ENCODE data around the gene MIER1.
"Not testable (repeated sequence)": the region's sequence is repeated elsewhere in the genome, so short reads cannot be mapped to it uniquely, and the experiment has no call there.

Gene MIER1

GRCh38 chr1:66978201-66978600 is 53.4 kb downstream of the MIER1 start:
- Histone ChIP-seq H3K4me3 (ENCODE audit: low read length) (no peak overlapping the region), H3K36me3 (replicated peaks; ENCODE audit: insufficient read depth, low read length) (peaks cover 17% of the 10 kb centered on the region), H3K9me2 (replicated peaks; ENCODE audit: insufficient read depth, low read length) (no peaks in the 10 kb centered on the region), H3K9me3 (replicated peaks; ENCODE audit: insufficient read depth, low read length) (no peaks in the 10 kb centered on the region), H3K4me1 (ENCODE audit: low read length) (peaks cover 20% of the 10 kb centered on the region), H4K20me1 (ENCODE audit: insufficient read depth, low read length) (no peaks in the 10 kb centered on the region), H2AFZ (ENCODE audit: low read length) (no peak overlapping the region), H3K27ac (ENCODE audit: low read length) (no peak overlapping the region), H3K79me2 (ENCODE audit: low read length) (peaks cover 39% of the 10 kb centered on the region; the same call in 1 of the 2 replicates), H3K27me3 (replicated peaks; ENCODE audit: insufficient read depth, low read length) (no peaks in the 10 kb centered on the region), H3F3A (ENCODE audit: insufficient read depth, low read length) (peaks cover 22% of the 10 kb centered on the region), H3K9ac (ENCODE audit: low read length) (no peak overlapping the region), H3K4me2 (ENCODE audit: low read depth, low read length) (no peak overlapping the region)
- TF ChIP-seq EZH2phosphoT487 (IDR thresholded peaks at IDR 0.05; ENCODE audit: low read length), result no peak
- no peak for TF ChIP-seq EZH2 (optimal IDR thresholded peaks at IDR 0.05; ENCODE audit: low read depth, low read length)
- no peak for TF ChIP-seq CTCF (IDR thresholded peaks at IDR 0.05; ENCODE audit: low read length)
- DNase-seq, result no peak

- H2AFZ ChIP-seq (ENCODE audit: low read length); H3K27ac ChIP-seq (ENCODE audit: low read length); H3K9me3 ChIP-seq (replicated peaks; ENCODE audit: insufficient read depth, low read length); H4K20me1 ChIP-seq (ENCODE audit: insufficient read depth, low read length); H3K4me2 ChIP-seq (ENCODE audit: low read depth, low read length); H3K9me2 ChIP-seq (replicated peaks; ENCODE audit: insufficient read depth, low read length); H3K4me3 ChIP-seq (ENCODE audit: low read length); H3K9ac ChIP-seq (ENCODE audit: low read length); DNase-seq; H3K27me3 ChIP-seq (replicated peaks; ENCODE audit: insufficient read depth, low read length): not testable (repeated sequence)
- Histone ChIP-seq H3K4me1 (ENCODE audit: low read length) (peaks cover 26% of the 10 kb centered on the region), H3F3A (ENCODE audit: insufficient read depth, low read length) (peaks cover 31% of the 10 kb centered on the region), H3K36me3 (replicated peaks; ENCODE audit: insufficient read depth, low read length) (peaks cover 20% of the 10 kb centered on the region), H3K79me2 (ENCODE audit: low read length) (peaks cover 35% of the 10 kb centered on the region; the same call in 1 of the 2 replicates)
Observed at GRCh38 chr1:66979621-66980020, 54.8 kb downstream of the MIER1 start.

DNA sequence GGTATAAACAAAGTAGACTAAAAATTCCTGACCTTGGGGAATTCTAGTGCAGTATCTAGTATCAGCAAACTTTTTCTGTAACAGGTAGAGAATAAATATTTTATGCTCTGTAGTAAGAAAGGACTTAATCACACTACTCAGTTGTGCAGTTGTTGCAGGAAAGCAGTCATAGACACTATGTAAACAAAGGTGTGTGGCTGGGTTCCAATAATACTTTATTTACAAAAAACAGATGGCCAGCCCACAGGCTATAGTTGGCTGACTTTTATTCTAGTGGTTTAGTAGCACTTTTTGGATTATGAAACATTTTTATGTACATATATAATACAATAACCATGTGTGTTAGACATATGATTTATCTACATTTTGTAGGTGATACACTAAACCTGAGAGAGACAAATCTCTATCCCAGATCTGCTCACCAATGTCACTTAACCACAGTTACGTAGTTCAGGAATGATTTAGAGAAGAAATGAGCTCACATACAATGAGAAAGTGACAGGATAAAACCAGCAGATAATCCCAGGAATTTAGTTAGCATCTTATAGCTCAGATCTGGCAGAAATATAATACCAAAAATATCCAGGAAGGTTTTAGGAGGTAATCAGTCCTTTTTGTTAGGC is 56.1 kb downstream of the MIER1 start:
- peak overlapping the region; percentile 45; the same call in 1 of the 2 replicates for H3K4me2 ChIP-seq (ENCODE audit: low read depth, low read length)
- peaks cover 31% of the 10 kb centered on the region for H3F3A ChIP-seq (ENCODE audit: insufficient read depth, low read length)
- H4K20me1 ChIP-seq (ENCODE audit: insufficient read depth, low read length), result no peaks in the 10 kb centered on the region
- no peak overlapping the region for H3K4me3 ChIP-seq (ENCODE audit: low read length)
- H3K9me2 ChIP-seq (replicated peaks; ENCODE audit: insufficient read depth, low read length), result no peaks in the 10 kb centered on the region
- H3K9me3 ChIP-seq (replicated peaks; ENCODE audit: insufficient read depth, low read length), result no peaks in the 10 kb centered on the region
- no peaks in the 10 kb centered on the region for H3K27me3 ChIP-seq (replicated peaks; ENCODE audit: insufficient read depth, low read length)
- H3K27ac ChIP-seq (ENCODE audit: low read length), result no peak overlapping the region
- no peak for DNase-seq
- no peak overlapping the region for H2AFZ ChIP-seq (ENCODE audit: low read length)
- peaks cover 18% of the 10 kb centered on the region for H3K36me3 ChIP-seq (replicated peaks; ENCODE audit: insufficient read depth, low read length)
- peaks cover 26% of the 10 kb centered on the region for H3K4me1 ChIP-seq (ENCODE audit: low read length)
- H3K9ac ChIP-seq (ENCODE audit: low read length), result no peak overlapping the region
- no peak for TF ChIP-seq EZH2 (optimal IDR thresholded peaks at IDR 0.05; ENCODE audit: low read depth, low read length)
- no peak for TF ChIP-seq EZH2phosphoT487 (IDR thresholded peaks at IDR 0.05; ENCODE audit: low read length)
- TF ChIP-seq CTCF (IDR thresholded peaks at IDR 0.05; ENCODE audit: low read length), result no peak
- H3K79me2 ChIP-seq (ENCODE audit: low read length), result peaks cover 35% of the 10 kb centered on the region; the same call in 1 of the 2 replicates

DNA sequence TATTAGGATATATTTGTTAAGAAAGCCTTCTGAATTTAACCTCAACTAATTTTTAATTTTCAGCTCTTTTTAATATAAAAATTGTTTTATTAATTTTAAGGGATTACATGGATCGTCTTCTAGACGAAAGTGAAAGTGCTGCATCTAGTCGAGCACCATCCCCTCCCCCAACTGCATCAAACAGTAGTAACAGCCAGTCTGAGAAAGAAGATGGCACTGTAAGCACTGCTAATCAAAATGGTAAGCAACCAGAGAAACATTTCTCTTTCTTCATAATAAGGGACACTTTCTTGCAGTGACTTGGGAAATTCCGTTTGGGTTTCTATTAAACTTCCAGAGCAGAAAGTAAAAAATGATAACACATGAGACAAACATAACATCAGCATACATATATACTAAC is 56.9 kb downstream of the MIER1 start:
- no peak overlapping the region for H3K4me3 ChIP-seq (ENCODE audit: low read length)

More for the DNA sequence above, 56.9 kb downstream of the MIER1 start:
- Histone ChIP-seq H3F3A (ENCODE audit: insufficient read depth, low read length) (peaks cover 31% of the 10 kb centered on the region), H3K79me2 (ENCODE audit: low read length) (peaks cover 37% of the 10 kb centered on the region; the same call in 1 of the 2 replicates), H3K9me3 (replicated peaks; ENCODE audit: insufficient read depth, low read length) (no peaks in the 10 kb centered on the region), H3K36me3 (replicated peaks; ENCODE audit: insufficient read depth, low read length) (peaks cover 21% of the 10 kb centered on the region), H3K4me1 (ENCODE audit: low read length) (peaks cover 26% of the 10 kb centered on the region), H4K20me1 (ENCODE audit: insufficient read depth, low read length) (no peaks in the 10 kb centered on the region), H3K27me3 (replicated peaks; ENCODE audit: insufficient read depth, low read length) (no peaks in the 10 kb centered on the region), H2AFZ (ENCODE audit: low read length) (no peak overlapping the region), H3K9me2 (replicated peaks; ENCODE audit: insufficient read depth, low read length) (no peaks in the 10 kb centered on the region), H3K4me2 (ENCODE audit: low read depth, low read length) (peak overlapping the region; percentile 45; the same call in 1 of the 2 replicates), H3K9ac (ENCODE audit: low read length) (no peak overlapping the region), H3K27ac (ENCODE audit: low read length) (no peak overlapping the region; the same call in 1 of the 2 replicates)
- DNase-seq, result peak; percentile 52
- TF ChIP-seq EZH2phosphoT487 (IDR thresholded peaks at IDR 0.05; ENCODE audit: low read length), result no peak
- no peak for TF ChIP-seq CTCF (IDR thresholded peaks at IDR 0.05; ENCODE audit: low read length)
- TF ChIP-seq EZH2 (optimal IDR thresholded peaks at IDR 0.05; ENCODE audit: low read depth, low read length), result no peak

Measured in MM.1S (cell line).